ENCODE results near the gene GIGYF2. TPM values are rescaled to one million over a fixed set of nuclear protein-coding genes. Genes with fewer than 3 reads are reported as not detected.

GIGYF2 gene
- total and polyA plus RNA-seq, 2 of the 4 experiments (the other 2 are of a cell fraction) = 14.7 to 66.0 TPM

DNA sequence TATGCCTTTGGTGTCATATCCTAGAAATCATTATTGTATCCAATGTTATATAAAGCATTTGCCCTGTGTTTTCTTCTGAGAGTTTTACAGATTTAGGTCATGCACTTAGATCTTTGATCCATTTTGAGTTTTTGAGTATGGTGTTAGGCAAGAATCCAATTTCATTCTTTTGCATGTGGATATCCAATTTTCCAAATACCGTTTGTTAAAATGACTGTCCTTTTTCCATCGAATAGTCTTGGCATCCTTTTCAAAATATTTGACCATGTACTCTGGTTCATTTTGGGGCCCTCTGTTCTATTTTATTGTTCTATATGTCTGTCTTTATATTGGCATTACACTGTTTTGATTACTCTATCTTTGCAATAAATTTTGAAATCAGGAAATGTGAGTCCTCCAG lies 103.0 kb downstream of the GIGYF2 start:
- H4K5ac ChIP-seq (ENCODE audit: low read depth, low read length) = no peak overlapping the region

More for the DNA sequence above, 103.0 kb downstream of the GIGYF2 start:
- H2AK9ac ChIP-seq (replicated peaks; ENCODE audit: low read depth, low read length, poor library complexity) = no peak overlapping the region
- POLR2A ChIA-PET (ENCODE audit: unreplicated experiment) = no interaction called here
- no peak overlapping the region for H2BK5ac ChIP-seq (ENCODE audit: low read depth, low read length, poor library complexity, severe bottlenecking)
- CTCF ChIA-PET = no interaction called here
- H3K18ac ChIP-seq (ENCODE audit: low read depth, low read length) = no peak overlapping the region
- no peak overlapping the region for H2BK120ac ChIP-seq (ENCODE audit: low read depth, low read length)
- H3K23ac ChIP-seq (ENCODE audit: low read depth, low read length) = no peak overlapping the region
- WGBS, 2 experiments (ENCODE audit: extremely low coverage in 2 of 2, insufficient read length in 1 of 2) = no CpG with 5 or more reads among the region's 2 CpGs
- BruUV-seq (replicated peaks) = no TSS peak
- no peak overlapping the region for H3K27ac ChIP-seq (ENCODE audit: insufficient read depth, low read length)
- no peak overlapping the region for H3K4ac ChIP-seq (ENCODE audit: low read depth, low read length)
- no peak overlapping the region for H4K8ac ChIP-seq (ENCODE audit: low read depth in 2 of 2, low read length in 2 of 2)
- H2BK15ac ChIP-seq (ENCODE audit: low read depth, low read length) = no peak overlapping the region
- H3K14ac ChIP-seq (replicated peaks; ENCODE audit: low read depth, low read length) = no peak overlapping the region
- H2BK20ac ChIP-seq (ENCODE audit: low read depth, low read length) = no peak overlapping the region
- H3K56ac ChIP-seq (ENCODE audit: extremely low read depth, insufficient read depth, low read length) = no peak overlapping the region
- no peaks in the 10 kb centered on the region for H3K9me1 ChIP-seq (ENCODE audit: insufficient read depth, low read length)
- no peak overlapping the region for H4K91ac ChIP-seq (ENCODE audit: insufficient read depth, low read depth, low read length)
- DNase-seq (no peak), ATAC-seq (ENCODE audit: low read depth) (no peak)
- no peak overlapping the region for H3K4me2 ChIP-seq (ENCODE audit: low read depth, low read length)
- no peaks in the 10 kb centered on the region for H3K27me3 ChIP-seq (ENCODE audit: control insufficient read depth, insufficient read depth, low read length)
- peaks cover 3% of the 10 kb centered on the region in 2 experiments; a peak in 1 of 4 replicates for H3K79me1 ChIP-seq (ENCODE audit: low read depth in 1 of 2, low read length in 2 of 2)
- H3K9me3 ChIP-seq (ENCODE audit: control insufficient read depth, insufficient read depth, low read length) = no peaks in the 10 kb centered on the region
- intact Hi-C loops (cut with micrococcal nuclease) (no loop called here), in situ Hi-C loops (cut with MboI; ENCODE audit: low sequenced_read_pairs) (no loop called here), dilution Hi-C loops (cut with HindIII; ENCODE audit: low sequenced_read_pairs, unreplicated experiment) (no loop called here)
- no peak overlapping the region for H2AFZ ChIP-seq (replicated peaks; ENCODE audit: low read length, poor library complexity)
- H3K4me3 ChIP-seq (ENCODE audit: insufficient read depth, low read depth, low read length) = no peak overlapping the region
- H3K4me1 ChIP-seq (ENCODE audit: control insufficient read depth, insufficient read depth, low read length) = no peaks in the 10 kb centered on the region
- no peak overlapping the region for H2AK5ac ChIP-seq (ENCODE audit: low read depth, low read length)
- H3K36me3 ChIP-seq (ENCODE audit: control insufficient read depth, insufficient read depth, low read length) = peaks cover 8% of the 10 kb centered on the region
- TF ChIP-seq, protein P1, sequence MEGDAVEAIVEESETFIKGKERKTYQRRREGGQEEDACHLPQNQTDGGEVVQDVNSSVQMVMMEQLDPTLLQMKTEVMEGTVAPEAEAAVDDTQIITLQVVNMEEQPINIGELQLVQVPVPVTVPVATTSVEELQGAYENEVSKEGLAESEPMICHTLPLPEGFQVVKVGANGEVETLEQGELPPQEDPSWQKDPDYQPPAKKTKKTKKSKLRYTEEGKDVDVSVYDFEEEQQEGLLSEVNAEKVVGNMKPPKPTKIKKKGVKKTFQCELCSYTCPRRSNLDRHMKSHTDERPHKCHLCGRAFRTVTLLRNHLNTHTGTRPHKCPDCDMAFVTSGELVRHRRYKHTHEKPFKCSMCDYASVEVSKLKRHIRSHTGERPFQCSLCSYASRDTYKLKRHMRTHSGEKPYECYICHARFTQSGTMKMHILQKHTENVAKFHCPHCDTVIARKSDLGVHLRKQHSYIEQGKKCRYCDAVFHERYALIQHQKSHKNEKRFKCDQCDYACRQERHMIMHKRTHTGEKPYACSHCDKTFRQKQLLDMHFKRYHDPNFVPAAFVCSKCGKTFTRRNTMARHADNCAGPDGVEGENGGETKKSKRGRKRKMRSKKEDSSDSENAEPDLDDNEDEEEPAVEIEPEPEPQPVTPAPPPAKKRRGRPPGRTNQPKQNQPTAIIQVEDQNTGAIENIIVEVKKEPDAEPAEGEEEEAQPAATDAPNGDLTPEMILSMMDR (conservative IDR thresholded peaks at IDR 0.05; ENCODE audit: low read depth, low read length) = no peak
- TF ChIP-seq POLR2A (IDR thresholded peaks at IDR 0.05; ENCODE audit: low read depth, low read length) (no peak), RAD21 (IDR thresholded peaks at IDR 0.05; ENCODE audit: low read length) (no peak)
- H4K20me1 ChIP-seq (ENCODE audit: insufficient read depth, low read length) = no peaks in the 10 kb centered on the region
- H3K9ac ChIP-seq (ENCODE audit: low read depth, low read length) = no peak overlapping the region

Data from IMR-90 (cell line).